Ammon's horn (tissue), 1 donor: Measurements from ENCODE around the gene KRT3.

ENCODE experiments used
- DNase-seq: peaks from one replicate; pipeline ENCODE4 v3.0.0-alpha.2; 2016; ENCODE audit warnings: low spot score

KRT3 gene

GRCh38 chr12:52827499-52828090 lies 31.7 kb upstream of the KRT3 start:
- no peak for DNase-seq

- no peak for DNase-seq
Measured at GRCh38 chr12:52826611-52827498, 30.9 kb upstream of the KRT3 start.

GRCh38 chr12:52825961-52826360 lies 30.0 kb upstream of the KRT3 start:
- DNase-seq = no peak

- DNase-seq = no peak
Measured at GRCh38 chr12:52824741-52825410, 29.0 kb upstream of the KRT3 start.

- DNase-seq = no peak
Measured at GRCh38 chr12:52823761-52824450, 28.0 kb upstream of the KRT3 start.

GRCh38 chr12:52822771-52823510 lies 27.0 kb upstream of the KRT3 start:
- DNase-seq = no peak

GRCh38 chr12:52821826-52822660 lies 26.1 kb upstream of the KRT3 start:
- DNase-seq = no peak

GRCh38 chr12:52821071-52821730 lies 25.3 kb upstream of the KRT3 start:
- no peak for DNase-seq

- no peak for DNase-seq
Measured at GRCh38 chr12:52820521-52820920, 24.6 kb upstream of the KRT3 start.

- DNase-seq = no peak
Measured at GRCh38 chr12:52819731-52820510, 24.0 kb upstream of the KRT3 start.

- no peak for DNase-seq
Measured at GRCh38 chr12:52818887-52819420, 23.0 kb upstream of the KRT3 start.

- DNase-seq = no peak
Measured at GRCh38 chr12:52818388-52818787, 22.5 kb upstream of the KRT3 start.

- DNase-seq = no peak
Measured at GRCh38 chr12:52817699-52818238, 21.9 kb upstream of the KRT3 start.

GRCh38 chr12:52817003-52817698 lies 21.2 kb upstream of the KRT3 start:
- DNase-seq = no peak

- DNase-seq = no peak
Measured at GRCh38 chr12:52815676-52816588, 20.0 kb upstream of the KRT3 start.

- no peak for DNase-seq
Measured at GRCh38 chr12:52815161-52815560, 19.2 kb upstream of the KRT3 start.

GRCh38 chr12:52814710-52815155 lies 18.8 kb upstream of the KRT3 start:
- DNase-seq = no peak
